Fibroblast of the conjunctiva (primary cell): ENCODE measurements around the gene UNC45B.
"Not testable (repeated sequence)": the region's sequence is repeated elsewhere in the genome, so short reads cannot be mapped to it uniquely, and the experiment has no call there.

Experiments
- DNase-seq: peaks from one replicate; pipeline ENCODE4 v3.0.0-alpha.2; 2010; ENCODE audit warnings: low read depth

The UNC45B gene

GRCh38 chr17:35147375-35147905 lies at the start of gene UNC45B:
Gene UNC45B (plus strand): TSS chr17:35147817. CDS start chr17:35148264, 447 bp downstream.
- no peak for DNase-seq

GRCh38 chr17:35099908-35100307 lies 47.7 kb upstream of the UNC45B start:
- DNase-seq = no peak

- DNase-seq = no peak
Observed at GRCh38 chr17:35101036-35101435, 46.6 kb upstream of the UNC45B start.

GRCh38 chr17:35101725-35102124 lies 45.9 kb upstream of the UNC45B start:
- no peak for DNase-seq

GRCh38 chr17:35103271-35103670 lies 44.3 kb upstream of the UNC45B start:
- no peak for DNase-seq

- no peak for DNase-seq
Observed at GRCh38 chr17:35104844-35105450, 42.7 kb upstream of the UNC45B start.

GRCh38 chr17:35110791-35111190 lies 36.8 kb upstream of the UNC45B start:
- not testable (repeated sequence) for DNase-seq

GRCh38 chr17:35116845-35117244 lies 30.8 kb upstream of the UNC45B start:
- no peak for DNase-seq

- no peak for DNase-seq
Observed at GRCh38 chr17:35117984-35118383, 29.6 kb upstream of the UNC45B start.

GRCh38 chr17:35119370-35120165 lies 28.0 kb upstream of the UNC45B start, which contains the start of gene RAD51D:
Gene RAD51D (minus strand): TSS chr17:35119860. CDS start chr17:35119613, 247 bp downstream.
- DNase-seq = peak; percentile 34

- DNase-seq = no peak
Observed at GRCh38 chr17:35121315-35121714, 26.3 kb upstream of the UNC45B start, which contains the start of gene FNDC8. Gene FNDC8 (plus strand): TSS chr17:35121615. CDS start chr17:35121694, 79 bp downstream.

- peak; percentile 69 for DNase-seq
Observed at GRCh38 chr17:35127751-35128514, 19.7 kb upstream of the UNC45B start.

- DNase-seq = no peak
Observed at GRCh38 chr17:35129154-35129972, 18.3 kb upstream of the UNC45B start.

- no peak for DNase-seq
Observed at GRCh38 chr17:35129973-35130351, 17.7 kb upstream of the UNC45B start.

- DNase-seq = no peak
Observed at GRCh38 chr17:35130392-35130791, 17.2 kb upstream of the UNC45B start.

GRCh38 chr17:35132099-35132498 lies 15.5 kb upstream of the UNC45B start:
- DNase-seq = no peak

- no peak for DNase-seq
Observed at GRCh38 chr17:35132816-35133550, 14.6 kb upstream of the UNC45B start.

- no peak for DNase-seq
Observed at GRCh38 chr17:35135322-35135721, 12.3 kb upstream of the UNC45B start.

- DNase-seq = no peak
Observed at GRCh38 chr17:35138218-35138617, 9.4 kb upstream of the UNC45B start.

- DNase-seq = peak; percentile 49
Observed at GRCh38 chr17:35141681-35142466, 5.7 kb upstream of the UNC45B start, which contains the start of gene NLE1. Gene NLE1 (minus strand): TSS chr17:35142303. CDS start chr17:35142275, 28 bp downstream.
